ENCODE results near the gene ZNF674. TPM values are rescaled to one million over a fixed set of nuclear protein-coding genes. Genes with fewer than 3 reads are reported as not detected.

The ZNF674 gene
- 4.3 and 6.4 TPM in 2 replicates for total RNA-seq

DNA sequence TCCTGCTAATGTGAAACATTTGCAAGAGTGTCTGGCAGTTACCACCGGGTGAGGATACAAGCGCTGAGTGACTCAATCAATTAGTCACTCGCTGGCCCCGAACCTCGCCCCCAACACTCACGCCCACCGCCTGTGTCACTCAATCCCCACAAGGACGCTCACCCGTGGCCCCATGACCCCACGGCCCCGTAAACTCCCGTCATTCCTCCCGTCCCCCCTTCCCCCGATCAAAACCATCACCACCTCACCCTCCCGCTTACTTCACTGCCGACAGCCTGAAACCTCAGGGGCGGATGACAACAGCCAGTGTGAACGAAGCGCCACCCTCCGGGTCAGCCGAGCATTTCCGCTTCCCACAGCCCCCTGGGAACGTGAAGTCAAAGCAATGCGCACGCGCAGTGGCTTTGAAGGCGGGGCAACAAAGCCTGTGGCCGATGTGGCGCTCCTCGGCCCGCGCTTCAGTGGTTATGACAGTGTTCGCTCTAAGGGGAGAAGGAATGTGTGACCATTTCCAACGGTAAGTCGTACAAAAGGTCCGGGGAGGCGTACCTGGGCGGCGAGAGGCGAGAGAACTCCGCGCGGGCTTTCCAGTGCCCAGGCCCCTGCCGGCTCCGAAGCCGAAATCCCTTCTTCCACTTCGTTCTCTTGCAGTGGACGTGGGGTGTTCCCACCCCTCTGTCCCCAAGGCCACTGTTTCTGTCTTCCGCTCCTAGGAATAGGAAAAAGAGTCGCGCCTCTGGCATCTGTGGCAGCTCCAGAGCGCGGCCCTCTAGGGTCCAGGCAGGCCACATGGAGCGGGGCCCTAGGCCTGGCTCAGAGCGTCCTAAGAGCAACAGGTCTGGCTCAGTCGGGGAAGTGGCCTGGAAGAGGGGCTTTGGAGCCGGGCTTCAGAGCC, at the start of gene ZNF674:
Gene ZNF674 (minus strand): TSS at position 311 of the 895 bp plus-strand sequence. CDS start 3,334 bp downstream, outside the sequence.

GRCh38 chrX:46573331-46573891, 28.2 kb upstream of the ZNF674 start, which contains the start of gene CHST7:
TSS of gene CHST7 (plus strand) at chrX:46573765. CDS start at chrX:46573932, 167 bp downstream.

Small RNA genes within 50 kb of the gene (small RNA-seq; reads per million reads assigned to genes)
- gene RF00017 (not detected), gene RNU6-50P (not detected)

Other genes starting within 250 kb of the ZNF674 start
- 0.79 and 2.3 TPM in 2 replicates for gene CHST7, start 28.3 kb upstream of the ZNF674 start, total RNA-seq
- under 0.01 TPM in 2 replicates for gene SLC9A7, start 213.7 kb upstream of the ZNF674 start, total RNA-seq

Measured in placental epithelial cell (primary cell).